CD4-positive, alpha-beta T cell treated with Interleukin-12 subunit alpha and Interleukin-12 subunit beta, for 1 hour (primary cell): Measurements from ENCODE around the gene CFAP77.
"Not testable (repeated sequence)": the region's sequence is repeated elsewhere in the genome, so short reads cannot be mapped to it uniquely, and the experiment has no call there.

Source experiments
- DNase-seq: peaks from one replicate; pipeline ENCODE4 v3.0.0-alpha.2; 2020

The CFAP77 gene

GRCh38 chr9:132554755-132555154 is 144.7 kb downstream of the CFAP77 start:
- DNase-seq, result no peak

GRCh38 chr9:132555528-132555927 is 145.5 kb downstream of the CFAP77 start:
- no peak for DNase-seq

- DNase-seq, result no peak
These were observed 146.2 kb downstream of the CFAP77 start for GRCh38 chr9:132556235-132556634.

GRCh38 chr9:132556714-132557113 is 146.7 kb downstream of the CFAP77 start:
- no peak for DNase-seq

GRCh38 chr9:132557159-132557558 is 147.1 kb downstream of the CFAP77 start:
- DNase-seq, result no peak

- DNase-seq, result no peak
These were observed 149.7 kb downstream of the CFAP77 start for GRCh38 chr9:132559711-132560110.

GRCh38 chr9:132560616-132561202 is 150.7 kb downstream of the CFAP77 start:
- no peak for DNase-seq

GRCh38 chr9:132562306-132562573 is 152.2 kb downstream of the CFAP77 start:
- no peak for DNase-seq

- no peak for DNase-seq
These were observed 154.5 kb downstream of the CFAP77 start for GRCh38 chr9:132564526-132564925.

- DNase-seq, result not testable (repeated sequence)
These were observed 158.8 kb downstream of the CFAP77 start for GRCh38 chr9:132568787-132569186.

GRCh38 chr9:132571806-132572600 is 162.0 kb downstream of the CFAP77 start:
- DNase-seq, result no peak

- no peak for DNase-seq
These were observed 162.9 kb downstream of the CFAP77 start for GRCh38 chr9:132572921-132573320.

GRCh38 chr9:132575005-132575609 is 165.1 kb downstream of the CFAP77 start:
- peak; percentile 50 for DNase-seq

- DNase-seq, result no peak
These were observed 165.8 kb downstream of the CFAP77 start for GRCh38 chr9:132575811-132576210.

GRCh38 chr9:132577119-132577518 is 167.1 kb downstream of the CFAP77 start:
- DNase-seq, result no peak

GRCh38 chr9:132578367-132578932 is 168.4 kb downstream of the CFAP77 start:
- DNase-seq, result no peak

GRCh38 chr9:132579427-132579798 is 169.4 kb downstream of the CFAP77 start:
- no peak for DNase-seq

GRCh38 chr9:132582276-132582785 is 172.3 kb downstream of the CFAP77 start, which contains the start of gene BARHL1:
Gene BARHL1, plus strand, starts transcription at chr9:132582606. Its CDS starts 192 bp downstream, at chr9:132582798.
- no peak for DNase-seq

- no peak for DNase-seq
These were observed 173.0 kb downstream of the CFAP77 start for GRCh38 chr9:132582786-132583583.

- DNase-seq, result no peak
These were observed 173.7 kb downstream of the CFAP77 start for GRCh38 chr9:132583584-132584304.

GRCh38 chr9:132584601-132585560 is 174.9 kb downstream of the CFAP77 start:
- no peak for DNase-seq
